ENCODE results near the gene HCN4. TPM values are rescaled to one million over a fixed set of nuclear protein-coding genes. Genes with fewer than 3 reads are reported as not detected.
"Not testable (repeated sequence)": the region's sequence is repeated elsewhere in the genome, so short reads cannot be mapped to it uniquely, and the experiment has no call there.

HCN4 gene
- total and polyA plus RNA-seq, 4 donors, result not detected

DNA sequence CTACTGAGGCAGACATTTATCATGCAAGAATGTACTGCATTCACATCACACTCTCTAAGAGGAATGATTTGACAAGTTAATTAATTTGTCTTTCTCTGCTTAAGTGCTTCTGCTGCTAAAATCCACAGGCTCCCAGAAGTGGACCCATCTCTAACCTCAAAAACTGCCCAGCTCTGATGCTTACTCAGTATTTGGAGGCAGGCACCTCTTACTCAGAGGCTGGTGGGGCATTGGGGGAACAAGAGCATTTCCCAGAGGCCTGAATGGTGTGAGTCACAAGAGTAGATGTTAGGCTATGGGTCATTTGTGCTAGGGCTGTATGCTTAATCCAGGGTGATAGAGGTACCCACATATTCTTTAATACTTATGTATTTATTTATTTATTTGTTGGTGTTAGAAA is 34.4 kb upstream of the HCN4 start:
- no peak for DNase-seq (ENCODE audit: low spot score)
- Histone ChIP-seq H3K36me3 (ENCODE audit: control insufficient read depth in 4 of 4, insufficient read depth in 3 of 4, low read depth in 1 of 4, low read length in 3 of 4) (no peaks in the 10 kb centered on the region), H3K4me3 (ENCODE audit: low read depth in 1 of 3, low read length in 3 of 3) (no peak overlapping the region), H3K9ac (ENCODE audit: low read depth in 1 of 2, low read length in 2 of 2) (no peak overlapping the region), H3K4me1 (ENCODE audit: control insufficient read depth in 4 of 4, insufficient read depth in 4 of 4, low read length in 3 of 4) (no peaks in the 10 kb centered on the region), H3K9me3 (ENCODE audit: control insufficient read depth in 4 of 4, low read length in 3 of 4) (no peaks in the 10 kb centered on the region), H3K27ac (ENCODE audit: low read depth in 1 of 2, low read length in 2 of 2) (no peak overlapping the region), H3K27me3 (ENCODE audit: control insufficient read depth in 4 of 4, insufficient read depth in 4 of 4, low read length in 3 of 4) (no peaks in the 10 kb centered on the region)
- TF ChIP-seq ATF3 (IDR thresholded peaks at IDR 0.05), result no peak
- no peak for TF ChIP-seq NR2F2 (IDR thresholded peaks at IDR 0.05)
- TF ChIP-seq RXRA (IDR thresholded peaks at IDR 0.05), result no peak
- TF ChIP-seq HNF4G (IDR thresholded peaks at IDR 0.05), result no peak
- no peak for TF ChIP-seq JUND (IDR thresholded peaks at IDR 0.05)
- TF ChIP-seq FOXA1 (IDR thresholded peaks at IDR 0.05), result no peak
- no peak for TF ChIP-seq HNF4A (conservative IDR thresholded peaks at IDR 0.05)
- no peak for TF ChIP-seq MAX (IDR thresholded peaks at IDR 0.05)
- no peak for TF ChIP-seq SP1 (IDR thresholded peaks at IDR 0.05)
- no peak for TF ChIP-seq RAD21 (IDR thresholded peaks at IDR 0.05)
- no peak for TF ChIP-seq EGR1 (IDR thresholded peaks at IDR 0.05; ENCODE audit: low read depth in 2 of 2)
- TF ChIP-seq TAF1 (conservative IDR thresholded peaks at IDR 0.05), result no peak
- TF ChIP-seq ZBTB33 (IDR thresholded peaks at IDR 0.05), result no peak
- TF ChIP-seq, protein P1, sequence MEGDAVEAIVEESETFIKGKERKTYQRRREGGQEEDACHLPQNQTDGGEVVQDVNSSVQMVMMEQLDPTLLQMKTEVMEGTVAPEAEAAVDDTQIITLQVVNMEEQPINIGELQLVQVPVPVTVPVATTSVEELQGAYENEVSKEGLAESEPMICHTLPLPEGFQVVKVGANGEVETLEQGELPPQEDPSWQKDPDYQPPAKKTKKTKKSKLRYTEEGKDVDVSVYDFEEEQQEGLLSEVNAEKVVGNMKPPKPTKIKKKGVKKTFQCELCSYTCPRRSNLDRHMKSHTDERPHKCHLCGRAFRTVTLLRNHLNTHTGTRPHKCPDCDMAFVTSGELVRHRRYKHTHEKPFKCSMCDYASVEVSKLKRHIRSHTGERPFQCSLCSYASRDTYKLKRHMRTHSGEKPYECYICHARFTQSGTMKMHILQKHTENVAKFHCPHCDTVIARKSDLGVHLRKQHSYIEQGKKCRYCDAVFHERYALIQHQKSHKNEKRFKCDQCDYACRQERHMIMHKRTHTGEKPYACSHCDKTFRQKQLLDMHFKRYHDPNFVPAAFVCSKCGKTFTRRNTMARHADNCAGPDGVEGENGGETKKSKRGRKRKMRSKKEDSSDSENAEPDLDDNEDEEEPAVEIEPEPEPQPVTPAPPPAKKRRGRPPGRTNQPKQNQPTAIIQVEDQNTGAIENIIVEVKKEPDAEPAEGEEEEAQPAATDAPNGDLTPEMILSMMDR (IDR thresholded peaks at IDR 0.05; ENCODE audit: low read depth, low read length, missing input control), result no peak

DNA sequence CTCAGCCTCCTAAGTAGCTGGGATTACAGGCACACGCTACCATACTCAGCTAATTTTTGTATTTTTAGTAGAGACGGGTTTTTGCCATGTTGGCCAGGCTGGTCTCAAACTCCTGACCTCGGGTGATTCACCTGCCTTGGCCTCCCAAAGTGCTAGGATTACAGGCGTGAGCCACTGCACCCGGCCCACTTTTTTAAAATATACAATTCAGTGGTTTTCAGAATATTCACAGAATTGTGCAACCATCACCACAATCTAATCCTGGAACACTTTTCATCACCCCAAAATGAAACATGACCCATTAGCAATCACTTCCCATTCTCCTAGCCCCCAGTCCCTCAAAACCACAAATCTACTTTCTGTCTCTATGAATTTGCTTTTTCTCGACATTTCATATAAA is 31.5 kb upstream of the HCN4 start:
- WGBS, result 77% methylated on average over 6 of the region's 6 CpGs
- H3K36me3 ChIP-seq (ENCODE audit: control insufficient read depth in 4 of 4, insufficient read depth in 3 of 4, low read depth in 1 of 4, low read length in 3 of 4); DNase-seq (ENCODE audit: low spot score); H3K9ac ChIP-seq (ENCODE audit: low read depth in 1 of 2, low read length in 2 of 2); H3K27ac ChIP-seq (ENCODE audit: low read depth in 1 of 2, low read length in 2 of 2); H3K4me1 ChIP-seq (ENCODE audit: control insufficient read depth in 4 of 4, insufficient read depth in 4 of 4, low read length in 3 of 4); H3K9me3 ChIP-seq (ENCODE audit: control insufficient read depth in 4 of 4, low read length in 3 of 4); H3K4me3 ChIP-seq (ENCODE audit: low read depth in 1 of 3, low read length in 3 of 3); H3K27me3 ChIP-seq (ENCODE audit: control insufficient read depth in 4 of 4, insufficient read depth in 4 of 4, low read length in 3 of 4): not testable (repeated sequence)

DNA sequence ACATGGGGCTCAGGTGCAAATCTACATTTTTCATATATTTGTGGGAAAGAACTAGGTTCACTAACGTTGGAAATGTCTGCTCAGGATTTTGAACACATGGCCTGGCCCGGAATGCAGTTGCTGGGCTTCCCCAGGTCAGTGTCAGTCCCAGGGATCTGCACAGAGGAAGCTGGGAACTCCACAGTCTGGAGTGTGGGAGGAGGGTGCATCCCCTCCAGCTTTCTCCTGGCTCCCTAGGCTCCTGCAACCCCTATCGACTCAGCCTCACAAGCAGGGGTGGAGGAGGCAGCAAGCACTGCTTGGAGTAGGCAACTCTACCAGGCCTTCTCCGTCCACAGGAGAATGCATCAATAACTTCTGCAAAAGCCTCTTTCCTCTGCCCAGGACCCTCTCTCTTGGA is 30.1 kb upstream of the HCN4 start:
- H3K4me3 ChIP-seq (ENCODE audit: low read depth in 1 of 3, low read length in 3 of 3), result no peak overlapping the region
- no peak for DNase-seq (ENCODE audit: low spot score)
- 79% methylated on average over 4 of the region's 4 CpGs for WGBS
- no peak overlapping the region for H3K9ac ChIP-seq (ENCODE audit: low read depth in 1 of 2, low read length in 2 of 2)
- no peaks in the 10 kb centered on the region for H3K9me3 ChIP-seq (ENCODE audit: control insufficient read depth in 4 of 4, low read length in 3 of 4)
- H3K36me3 ChIP-seq (ENCODE audit: control insufficient read depth in 4 of 4, insufficient read depth in 3 of 4, low read depth in 1 of 4, low read length in 3 of 4), result no peaks in the 10 kb centered on the region
- no peaks in the 10 kb centered on the region for H3K4me1 ChIP-seq (ENCODE audit: control insufficient read depth in 4 of 4, insufficient read depth in 4 of 4, low read length in 3 of 4)
- H3K27me3 ChIP-seq (ENCODE audit: control insufficient read depth in 4 of 4, insufficient read depth in 4 of 4, low read length in 3 of 4), result no peaks in the 10 kb centered on the region
- H3K27ac ChIP-seq (ENCODE audit: low read depth in 1 of 2, low read length in 2 of 2), result no peak overlapping the region
- no peak for TF ChIP-seq RXRA (IDR thresholded peaks at IDR 0.05)
- no peak for TF ChIP-seq HNF4A (conservative IDR thresholded peaks at IDR 0.05)
- TF ChIP-seq ZBTB33 (IDR thresholded peaks at IDR 0.05), result no peak
- no peak for TF ChIP-seq NR2F2 (IDR thresholded peaks at IDR 0.05)
- TF ChIP-seq, protein P1 (IDR thresholded peaks at IDR 0.05; ENCODE audit: low read depth, low read length, missing input control), result no peak
- TF ChIP-seq SP1 (IDR thresholded peaks at IDR 0.05), result no peak
- no peak for TF ChIP-seq MAX (IDR thresholded peaks at IDR 0.05)
- TF ChIP-seq EGR1 (IDR thresholded peaks at IDR 0.05; ENCODE audit: low read depth in 2 of 2), result no peak
- no peak for TF ChIP-seq ATF3 (IDR thresholded peaks at IDR 0.05)
- no peak for TF ChIP-seq RAD21 (IDR thresholded peaks at IDR 0.05)
- no peak for TF ChIP-seq FOXA2 (IDR thresholded peaks at IDR 0.05)
- TF ChIP-seq FOXA1 (IDR thresholded peaks at IDR 0.05), result no peak
- TF ChIP-seq YY1 (IDR thresholded peaks at IDR 0.05), result no peak
